ACC112 (cell line): ENCODE results near the gene TMEM30B.
A peak's percentile ranks its signal among the peaks of the same experiment; 100 is the strongest.

Experiments used
- H2AFZ ChIP-seq: fragments of 200-600 bp; sonication (generic); one replicate; pipeline ENCODE4 v1.6.0; 2017; ENCODE audit warnings: antibody characterized with exemption, low read length; ENCODE audit not compliant: unreplicated experiment
- H3K27ac ChIP-seq: fragments of 200-600 bp; sonication (generic); 2 replicates; pipeline ENCODE4 v1.5.1; 2014; ENCODE audit warnings: low read depth, mild to moderate bottlenecking, antibody characterized with exemption, low read length, moderate library complexity
- H3K27me3 ChIP-seq: fragments of 200-600 bp; sonication (generic); 2 replicates; pipeline ENCODE4 v1.6.1; 2014; ENCODE audit warnings: mild to moderate bottlenecking, antibody characterized with exemption, low read length, moderate library complexity, mixed read lengths; ENCODE audit not compliant: insufficient read depth
- H3K36me3 ChIP-seq: fragments of 200-600 bp; sonication (generic); 2 replicates; pipeline ENCODE4 v1.6.1; 2016; ENCODE audit warnings: mild to moderate bottlenecking, antibody characterized with exemption, low read length, moderate library complexity, mixed read lengths; ENCODE audit not compliant: insufficient read depth
- H3K4me1 ChIP-seq: fragments of 200-600 bp; sonication (generic); one replicate; pipeline ENCODE4 v1.6.1; 2016; ENCODE audit warnings: low read length, mixed read lengths; ENCODE audit not compliant: insufficient read depth, unreplicated experiment, control insufficient read depth
- H3K4me3 ChIP-seq: fragments of 200-600 bp; sonication (generic); 2 replicates; pipeline ENCODE4 v1.5.1; 2014; ENCODE audit warnings: mild to moderate bottlenecking, low read depth, low read length
- H3K79me2 ChIP-seq: fragments of 200-600 bp; sonication (generic); one replicate; pipeline ENCODE4 v1.6.0; 2016; ENCODE audit warnings: low read length; ENCODE audit not compliant: control insufficient read depth, unreplicated experiment, insufficient read depth

The TMEM30B gene

GRCh38 chr14:61298824-61299223, 17.7 kb upstream of the TMEM30B start:
- Histone ChIP-seq H3K36me3 (no peaks in the 10 kb centered on the region), H3K27ac (no peak overlapping the region), H3K79me2 (no peaks in the 10 kb centered on the region), H3K4me3 (no peak overlapping the region), H3K27me3 (no peaks in the 10 kb centered on the region), H2AFZ (no peak overlapping the region), H3K4me1 (peaks cover 5% of the 10 kb centered on the region)

GRCh38 chr14:61297581-61297980, 16.4 kb upstream of the TMEM30B start:
- H3K36me3 ChIP-seq = no peaks in the 10 kb centered on the region
- H2AFZ ChIP-seq = no peak overlapping the region
- H3K4me3 ChIP-seq = no peak overlapping the region
- H3K27me3 ChIP-seq = no peaks in the 10 kb centered on the region
- no peak overlapping the region for H3K27ac ChIP-seq
- H3K79me2 ChIP-seq = no peaks in the 10 kb centered on the region
- peaks cover 5% of the 10 kb centered on the region for H3K4me1 ChIP-seq

GRCh38 chr14:61296719-61297502, 15.8 kb upstream of the TMEM30B start:
- H3K4me1 ChIP-seq = peaks cover 5% of the 10 kb centered on the region
- H3K27me3 ChIP-seq = no peaks in the 10 kb centered on the region
- H3K27ac ChIP-seq = no peak overlapping the region
- H3K36me3 ChIP-seq = no peaks in the 10 kb centered on the region
- peak overlapping the region; percentile 71 for H2AFZ ChIP-seq
- H3K4me3 ChIP-seq = peak overlapping the region; percentile 35; the same call in 1 of the 2 replicates
- H3K79me2 ChIP-seq = no peaks in the 10 kb centered on the region

- no peak overlapping the region for H3K27ac ChIP-seq
- peak overlapping the region; percentile 71 for H2AFZ ChIP-seq
Observed at GRCh38 chr14:61296151-61296550, 15.0 kb upstream of the TMEM30B start.

GRCh38 chr14:61290701-61291100, 9.6 kb upstream of the TMEM30B start:
- Histone ChIP-seq H3K4me3 (no peak overlapping the region), H3K4me1 (peaks cover 5% of the 10 kb centered on the region), H2AFZ (no peak overlapping the region)

More at GRCh38 chr14:61296151-61296550, 15.0 kb upstream of the TMEM30B start:
- Histone ChIP-seq H3K79me2 (no peaks in the 10 kb centered on the region), H3K4me1 (peaks cover 5% of the 10 kb centered on the region), H3K36me3 (no peaks in the 10 kb centered on the region), H3K27me3 (no peaks in the 10 kb centered on the region), H3K4me3 (peak overlapping the region; percentile 35; the same call in 1 of the 2 replicates)

GRCh38 chr14:61288720-61289119, 7.6 kb upstream of the TMEM30B start:
- Histone ChIP-seq H3K27me3 (no peaks in the 10 kb centered on the region), H2AFZ (no peak overlapping the region), H3K4me3 (no peak overlapping the region), H3K4me1 (peaks cover 13% of the 10 kb centered on the region), H3K36me3 (no peaks in the 10 kb centered on the region), H3K79me2 (no peaks in the 10 kb centered on the region), H3K27ac (no peak overlapping the region)

More at GRCh38 chr14:61290701-61291100, 9.6 kb upstream of the TMEM30B start:
- no peak overlapping the region for H3K27ac ChIP-seq
- H3K36me3 ChIP-seq = no peaks in the 10 kb centered on the region
- no peaks in the 10 kb centered on the region for H3K27me3 ChIP-seq
- no peaks in the 10 kb centered on the region for H3K79me2 ChIP-seq

GRCh38 chr14:61288228-61288627, 7.1 kb upstream of the TMEM30B start:
- Histone ChIP-seq H3K36me3 (no peaks in the 10 kb centered on the region), H3K27ac (no peak overlapping the region), H3K27me3 (no peaks in the 10 kb centered on the region), H3K4me3 (no peak overlapping the region), H2AFZ (no peak overlapping the region), H3K79me2 (no peaks in the 10 kb centered on the region), H3K4me1 (peaks cover 13% of the 10 kb centered on the region)

GRCh38 chr14:61287196-61287595, 6.1 kb upstream of the TMEM30B start:
- no peak overlapping the region for H2AFZ ChIP-seq
- no peak overlapping the region for H3K4me3 ChIP-seq
- no peak overlapping the region for H3K27ac ChIP-seq
- peaks cover 13% of the 10 kb centered on the region for H3K4me1 ChIP-seq
- no peaks in the 10 kb centered on the region for H3K79me2 ChIP-seq
- no peaks in the 10 kb centered on the region for H3K36me3 ChIP-seq
- H3K27me3 ChIP-seq = no peaks in the 10 kb centered on the region

GRCh38 chr14:61285364-61285763, 4.2 kb upstream of the TMEM30B start:
- Histone ChIP-seq H3K4me1 (peaks cover 13% of the 10 kb centered on the region), H3K4me3 (no peak overlapping the region), H3K79me2 (no peaks in the 10 kb centered on the region), H3K36me3 (no peaks in the 10 kb centered on the region), H2AFZ (peak overlapping the region; percentile 84), H3K27me3 (peaks cover 13% of the 10 kb centered on the region; the same call in 1 of the 2 replicates), H3K27ac (no peak overlapping the region)

- Histone ChIP-seq H3K4me1 (peaks cover 13% of the 10 kb centered on the region), H3K27ac (no peak overlapping the region), H2AFZ (no peak overlapping the region), H3K4me3 (no peak overlapping the region), H3K27me3 (peaks cover 27% of the 10 kb centered on the region), H3K79me2 (no peaks in the 10 kb centered on the region), H3K36me3 (no peaks in the 10 kb centered on the region)
Observed at GRCh38 chr14:61284001-61284400, 2.9 kb upstream of the TMEM30B start.

GRCh38 chr14:61282746-61283145, 1.6 kb upstream of the TMEM30B start:
- H3K79me2 ChIP-seq = no peaks in the 10 kb centered on the region
- H3K4me3 ChIP-seq = no peak overlapping the region

More at GRCh38 chr14:61282746-61283145, 1.6 kb upstream of the TMEM30B start:
- Histone ChIP-seq H3K4me1 (peaks cover 13% of the 10 kb centered on the region), H2AFZ (no peak overlapping the region), H3K36me3 (no peaks in the 10 kb centered on the region), H3K27me3 (peaks cover 28% of the 10 kb centered on the region), H3K27ac (no peak overlapping the region)
